Sigmoid colon (tissue), 7 donors: ENCODE data around the gene ABAT. TPM values are rescaled to one million over a fixed set of nuclear protein-coding genes. Genes with fewer than 3 reads are reported as not detected.

Experiments used
- DNase-seq: peaks from one replicate; pipeline ENCODE4 v3.0.0-alpha.2; 2019
- H3K27ac ChIP-seq, 4 donors: fragments of 200-600 bp; sonication (generic); one replicate each; pipeline ENCODE4 v1.5.1; 2016 to 2019; ENCODE audit warnings: mild to moderate bottlenecking in 1 of 4
- H3K27me3 ChIP-seq, 3 donors: fragments of 200-600 bp; sonication (generic); one replicate each; pipeline ENCODE4 v1.5.1; 2019; ENCODE audit warnings: mild to moderate bottlenecking in 1 of 3
- H3K36me3 ChIP-seq, 4 donors: fragments of 200-600 bp; sonication (generic); one replicate each; pipeline ENCODE4 v1.5.1; 2016 to 2019
- H3K4me1 ChIP-seq, 4 donors: fragments of 200-600 bp; sonication (generic); one replicate each; pipeline ENCODE4 v1.5.1; 2017 to 2019
- H3K4me3 ChIP-seq, 4 donors: fragments of 200-600 bp; sonication (generic); one replicate each; pipeline ENCODE4 v1.5.1; 2017 to 2019; ENCODE audit warnings: mild to moderate bottlenecking in 2 of 4, moderate library complexity in 1 of 4
- H3K9me3 ChIP-seq, 4 donors: fragments of 200-600 bp in 3 of 4; sonication (generic) in 3 of 4; one replicate each; pipeline versions ENCODE4 v1.5.1 to v1.6.1; 2013 to 2019
- EP300 ChIP-seq, 4 donors: sonication (generic); formaldehyde crosslinking; IDR thresholded peaks; one replicate each; pipeline ENCODE4 v1.6.1; 2017; ENCODE audit warnings: antibody characterized with exemption in 4 of 4
- POLR2A ChIP-seq, 2 donors: fragments of 450-650 bp; IDR thresholded peaks; one replicate each; pipeline ENCODE4 v1.6.1; 2016; ENCODE audit warnings: antibody characterized with exemption in 2 of 2, mild to moderate bottlenecking in 2 of 2, moderate library complexity in 2 of 2
- POLR2AphosphoS5 ChIP-seq, 4 donors: sonication (generic); formaldehyde crosslinking; IDR thresholded peaks; one replicate each; pipeline ENCODE4 v1.6.1; 2017; ENCODE audit warnings: antibody characterized with exemption in 4 of 4
- WGBS, 2 donors: extraction: QIAGEN DNeasy Blood & Tissue Kit; methylation state at CpG; one replicate each; pipeline ENCODE4 v1.1.7; 2013; 5-methylcytosine and 5-hydroxymethylcytosine counted together
- intact Hi-C: fragments of 100-400 bp; cut with DNase I; formaldehyde crosslinking; loops from one replicate; pipeline ENCODE4 v1.15.1; 2023
- polyA plus RNA-seq, 3 donors: library from polyadenylated mRNA; stranded (reverse); fragments of 200-250 nt; gene quantifications; one replicate each; pipeline ENCODE4 v1.2.3, GENCODE V29; 2013
- total RNA-seq, 4 donors: library from RNA; depleted of rRNA; stranded (reverse); fragments of >200 nt; gene quantifications; one replicate each; pipeline ENCODE4 v1.1.0, GENCODE V29; 2016
- TF ChIP-seq, protein P1 (sequence below), 4 experiments: fragments of 450-650 bp in 3 of 4; fragments of 200-600 bp in 1 of 4; IDR thresholded peaks; one replicate each; pipeline ENCODE4 v1.5.1; 2016 to 2019; ENCODE audit warnings: antibody characterized with exemption in 4 of 4, mild to moderate bottlenecking in 3 of 4, moderate library complexity in 2 of 4
- donor health status: healthy with polysubstance abuse.
- donor health status: Bipolar disorder and iron deficiency.
- donor health status: healthy.

ABAT gene
- total and polyA plus RNA-seq, 7 donors, result 4.1 to 12.0 (median 8.2) TPM

GRCh38 chr16:8645831-8646230, 28.6 kb upstream of the ABAT start:
- Histone ChIP-seq H3K27ac (no peak overlapping the region), H3K4me3 (no peak overlapping the region), H3K9me3 (no peaks in the 10 kb centered on the region), H3K36me3 (peaks cover 23 to 73% (median 53%) of the 10 kb centered on the region in 4 donors), H3K27me3 (no peaks in the 10 kb centered on the region), H3K4me1 (no peaks in the 10 kb centered on the region)
- intact Hi-C loops, result no loop called here
- WGBS, 2 donors, result 93% methylated on average over 13 of the region's 13 CpGs
- TF ChIP-seq, protein P1, sequence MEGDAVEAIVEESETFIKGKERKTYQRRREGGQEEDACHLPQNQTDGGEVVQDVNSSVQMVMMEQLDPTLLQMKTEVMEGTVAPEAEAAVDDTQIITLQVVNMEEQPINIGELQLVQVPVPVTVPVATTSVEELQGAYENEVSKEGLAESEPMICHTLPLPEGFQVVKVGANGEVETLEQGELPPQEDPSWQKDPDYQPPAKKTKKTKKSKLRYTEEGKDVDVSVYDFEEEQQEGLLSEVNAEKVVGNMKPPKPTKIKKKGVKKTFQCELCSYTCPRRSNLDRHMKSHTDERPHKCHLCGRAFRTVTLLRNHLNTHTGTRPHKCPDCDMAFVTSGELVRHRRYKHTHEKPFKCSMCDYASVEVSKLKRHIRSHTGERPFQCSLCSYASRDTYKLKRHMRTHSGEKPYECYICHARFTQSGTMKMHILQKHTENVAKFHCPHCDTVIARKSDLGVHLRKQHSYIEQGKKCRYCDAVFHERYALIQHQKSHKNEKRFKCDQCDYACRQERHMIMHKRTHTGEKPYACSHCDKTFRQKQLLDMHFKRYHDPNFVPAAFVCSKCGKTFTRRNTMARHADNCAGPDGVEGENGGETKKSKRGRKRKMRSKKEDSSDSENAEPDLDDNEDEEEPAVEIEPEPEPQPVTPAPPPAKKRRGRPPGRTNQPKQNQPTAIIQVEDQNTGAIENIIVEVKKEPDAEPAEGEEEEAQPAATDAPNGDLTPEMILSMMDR (IDR thresholded peaks at IDR 0.05), result no peak
- no peak for TF ChIP-seq POLR2AphosphoS5 (IDR thresholded peaks at IDR 0.05)
- no peak for TF ChIP-seq POLR2A (IDR thresholded peaks at IDR 0.05)
- TF ChIP-seq EP300 (IDR thresholded peaks at IDR 0.05), result no peak
- DNase-seq, result no peak

GRCh38 chr16:8646326-8647053, 27.9 kb upstream of the ABAT start:
- intact Hi-C loops, result no loop called here
- peaks cover 18 to 67% (median 49%) of the 10 kb centered on the region in 4 donors for H3K36me3 ChIP-seq
- H3K4me1 ChIP-seq, result no peaks in the 10 kb centered on the region
- no peaks in the 10 kb centered on the region for H3K9me3 ChIP-seq
- no peak overlapping the region for H3K27ac ChIP-seq
- DNase-seq, result no peak
- H3K27me3 ChIP-seq, result no peaks in the 10 kb centered on the region
- WGBS, 2 donors, result 79 to 87% methylated on average over 13 of the region's 13 CpGs
- no peak overlapping the region for H3K4me3 ChIP-seq
- TF ChIP-seq, protein P1 (IDR thresholded peaks at IDR 0.05), result no peak
- TF ChIP-seq POLR2A (IDR thresholded peaks at IDR 0.05), result no peak
- TF ChIP-seq EP300 (IDR thresholded peaks at IDR 0.05), result no peak
- no peak for TF ChIP-seq POLR2AphosphoS5 (IDR thresholded peaks at IDR 0.05)

- Histone ChIP-seq H3K36me3 (peaks cover 16 to 54% (median 37%) of the 10 kb centered on the region in 4 donors), H3K4me3 (no peak overlapping the region), H3K27me3 (no peaks in the 10 kb centered on the region), H3K4me1 (no peaks in the 10 kb centered on the region), H3K9me3 (no peaks in the 10 kb centered on the region), H3K27ac (no peak overlapping the region)
- intact Hi-C loops, result no loop called here
- DNase-seq, result no peak
- TF ChIP-seq POLR2A (IDR thresholded peaks at IDR 0.05) (no peak), POLR2AphosphoS5 (IDR thresholded peaks at IDR 0.05) (no peak), EP300 (IDR thresholded peaks at IDR 0.05) (no peak)
- TF ChIP-seq, protein P1 (IDR thresholded peaks at IDR 0.05), result no peak
- WGBS, 2 donors, result 76% methylated on average over 9 of the region's 9 CpGs
Observed at GRCh38 chr16:8647721-8648318, 26.6 kb upstream of the ABAT start.

- intact Hi-C loops, result no loop called here
- no peak overlapping the region for H3K27ac ChIP-seq
- no peak for DNase-seq
- H3K27me3 ChIP-seq, result no peaks in the 10 kb centered on the region
- no peaks in the 10 kb centered on the region for H3K9me3 ChIP-seq
- no peak overlapping the region for H3K4me3 ChIP-seq
- peaks cover 7 to 44% (median 30%) of the 10 kb centered on the region in 4 donors for H3K36me3 ChIP-seq
- H3K4me1 ChIP-seq, result no peaks in the 10 kb centered on the region
- TF ChIP-seq POLR2AphosphoS5 (IDR thresholded peaks at IDR 0.05) (no peak), POLR2A (IDR thresholded peaks at IDR 0.05) (no peak), EP300 (IDR thresholded peaks at IDR 0.05) (no peak)
- TF ChIP-seq, protein P1 (IDR thresholded peaks at IDR 0.05), result no peak
- WGBS, 2 donors, result 75 to 82% methylated on average over 4 of the region's 4 CpGs
Observed at GRCh38 chr16:8648877-8649276, 25.5 kb upstream of the ABAT start.
